B cell (primary cell): ENCODE measurements around the gene ACTMAP. TPM values are rescaled to one million over a fixed set of nuclear protein-coding genes. Genes with fewer than 3 reads are reported as not detected.

ENCODE experiments used
- ATAC-seq: fragments of 200-7000 bp; cut with Tn5 transposase; one replicate; pipeline ENCODE4 v1.10.0; 2021; ENCODE audit warnings: low read depth, mild to moderate bottlenecking, moderate number of reproducible peaks, moderate library complexity
- CTCF ChIA-PET: fragments of 350-600 bp; sonication (Branson Sonifier 250); formaldehyde crosslinking; loops from one replicate; lab custom pipeline; 2021; ENCODE audit warnings: antibody characterized with exemption, inconsistent platforms; lab: Charles Lee
- POLR2A ChIA-PET: fragments of 350-600 bp; sonication (Branson Sonifier 250); formaldehyde crosslinking; loops from one replicate; lab custom pipeline; 2021; ENCODE audit warnings: antibody characterized with exemption; lab: Charles Lee
- DNase-seq: peaks from one replicate; pipeline ENCODE4 v3.0.0; 2013
- H2AFZ ChIP-seq: 2 replicates; pipeline ENCODE4 v1.6.1; 2012; ENCODE audit warnings: mild to moderate bottlenecking, low read depth, low read length; ENCODE audit not compliant: insufficient read depth, poor library complexity, severe bottlenecking
- H3K27ac ChIP-seq, 2 donors: 1 replicate in 1 of 2; 2 replicates in 1 of 2; pipeline ENCODE4 v1.5.1; 2012 to 2013; ENCODE audit warnings: low read length in 2 of 2, mild to moderate bottlenecking in 2 of 2, moderate library complexity in 1 of 2
- H3K27me3 ChIP-seq, 4 experiments: fragments of 200-600 bp in 1 of 4; sonication (generic) in 1 of 4; replicated peaks in 1 of 4; 1 replicate in 2 of 4; 2 replicates in 2 of 4; pipeline versions ENCODE4 v1.6.1 to v1.7.0; 2013 to 2016; ENCODE audit warnings: low read length in 3 of 4, mild to moderate bottlenecking in 2 of 4, mixed read lengths in 1 of 4, moderate library complexity in 1 of 4; ENCODE audit not compliant: insufficient read depth in 4 of 4, control insufficient read depth in 3 of 4; ENCODE audit errors: control extremely low read depth in 1 of 4
- H3K36me3 ChIP-seq, 2 experiments: replicated peaks in 1 of 2; 1 replicate in 1 of 2; 2 replicates in 1 of 2; pipeline versions ENCODE4 v1.6.1 to v1.7.1; 2013; ENCODE audit warnings: low read length in 1 of 2; ENCODE audit not compliant: insufficient read depth in 2 of 2, control insufficient read depth in 1 of 2; ENCODE audit errors: control extremely low read depth in 1 of 2, extremely low read depth in 1 of 2
- H3K4me1 ChIP-seq, 2 donors: fragments of 200-600 bp in 1 of 2; sonication (generic) in 1 of 2; 1 replicate in 1 of 2; 2 replicates in 1 of 2; pipeline versions ENCODE4 v1.5.1 to v1.6.1; 2013 to 2017; ENCODE audit warnings: low read length in 2 of 2; ENCODE audit not compliant: control insufficient read depth in 2 of 2, insufficient read depth in 2 of 2
- H3K4me2 ChIP-seq: replicated peaks from 2 replicates; pipeline ENCODE3; 2012; ENCODE audit warnings: mild to moderate bottlenecking, low read depth, low read length; ENCODE audit not compliant: poor library complexity, severe bottlenecking
- H3K4me3 ChIP-seq, 5 experiments: fragments of 200-600 bp in 1 of 5; sonication (generic) in 1 of 5; 1 replicate in 3 of 5; 2 replicates in 2 of 5; pipeline versions ENCODE4 v1.5.1 to v1.7.0; 2011 to 2016; ENCODE audit warnings: low read length in 4 of 5, mild to moderate bottlenecking in 4 of 5, low read depth in 2 of 5, control low read depth in 1 of 5, moderate library complexity in 1 of 5; ENCODE audit not compliant: insufficient read depth in 1 of 5; ENCODE audit errors: control extremely low read depth in 1 of 5, extremely low read depth in 1 of 5
- H3K79me2 ChIP-seq: fragments of 200-600 bp; sonication (generic); one replicate; pipeline ENCODE4 v1.6.0; 2016; ENCODE audit warnings: low read length; ENCODE audit not compliant: control insufficient read depth, insufficient read depth
- H3K9ac ChIP-seq: fragments of 200-600 bp; sonication (generic); 2 replicates; pipeline ENCODE4 v1.6.1; 2017; ENCODE audit warnings: mild to moderate bottlenecking, low read length, moderate library complexity
- H3K9me3 ChIP-seq, 3 donors: one replicate each; pipeline versions ENCODE4 v1.6.1 to v1.7.1; 2013; ENCODE audit warnings: low read length in 2 of 3; ENCODE audit not compliant: control insufficient read depth in 2 of 3, insufficient read depth in 1 of 3; ENCODE audit errors: control extremely low read depth in 1 of 3
- H4K20me1 ChIP-seq: 2 replicates; pipeline ENCODE4 v1.6.0; 2012; ENCODE audit warnings: mild to moderate bottlenecking, low read length; ENCODE audit not compliant: insufficient read depth, control insufficient read depth, poor library complexity, severe bottlenecking
- H3K27ac Mint-ChIP-seq: one replicate; pipeline ENCODE4 v1.8.0; 2021; ENCODE audit warnings: mixed read lengths
- H3K27me3 Mint-ChIP-seq: one replicate; pipeline ENCODE4 v1.8.0; 2021; ENCODE audit warnings: mixed read lengths
- H3K4me1 Mint-ChIP-seq: one replicate; pipeline ENCODE4 v1.8.0; 2021; ENCODE audit warnings: mixed read lengths
- H3K4me3 Mint-ChIP-seq: one replicate; pipeline ENCODE4 v1.8.0; 2021; ENCODE audit warnings: mixed read lengths
- H3K9me3 Mint-ChIP-seq: one replicate; pipeline ENCODE4 v1.8.0; 2022; ENCODE audit warnings: mixed read lengths; ENCODE audit not compliant: insufficient read depth
- CTCF ChIP-seq: fragments of 200-600 bp; IDR thresholded peaks from one replicate; pipeline ENCODE4 v1.8.0; 2022; ENCODE audit warnings: antibody characterized with exemption, mild to moderate bottlenecking
- EZH2 ChIP-seq: IDR thresholded peaks from 2 replicates; pipeline ENCODE4 v1.6.1; 2012; ENCODE audit warnings: borderline replicate concordance, low read depth, mild to moderate bottlenecking, moderate library complexity, low read length; ENCODE audit not compliant: insufficient read depth, poor library complexity, severe bottlenecking
- WGBS: methylation state at CpG from one replicate; pipeline ENCODE4 v1.1.5; 2013; ENCODE audit warnings: missing lambda C conversion rate; ENCODE audit not compliant: insufficient coverage; 5-methylcytosine and 5-hydroxymethylcytosine counted together
- intact Hi-C: fragments of 100-400 bp; cut with micrococcal nuclease; formaldehyde crosslinking; loops from one replicate; pipeline ENCODE4 v1.10.0; 2022
- polyA plus RNA-seq: library from polyadenylated mRNA; depleted of rRNA; stranded (reverse); fragments of >200 nt; gene quantifications from 2 replicates; pipeline ENCODE4 v1.2.3, GENCODE V29; 2012
- total RNA-seq, 2 donors: library from RNA; stranded (reverse); fragments of 120-200 nt in 1 of 2; gene quantifications; 1 replicate in 1 of 2; 2 replicates in 1 of 2; pipeline versions ENCODE4 v1.2.3 to v1.2.4, GENCODE V29; 2013 to 2022

Gene ACTMAP
- total and polyA plus RNA-seq, 2 donors (not counting 1 experiment from before 2014, with no cell fraction given) = 7.7 to 10.2 TPM

GRCh38 chr19:40791996-40792395, 41.7 kb upstream of the ACTMAP start:
- TF ChIP-seq CTCF (no peak), EZH2 (no peak)
- 68% methylated on average over 3 of the region's 3 CpGs for WGBS
- DNase-seq (no peak), ATAC-seq (no peak)
- ChIA-PET POLR2A (interaction anchor here (1.3 kb wide), 1 partner anchor 13 kb away, joined by 4 read pairs; the partner anchor contains the start of gene RAB4B), CTCF (interaction anchor here (1.0 kb wide), 1 partner anchor 129 kb away, joined by 5 read pairs; no protein-coding TSS in a partner anchor)
- H4K20me1 ChIP-seq = no peaks in the 10 kb centered on the region
- H3K27ac ChIP-seq = peak overlapping the region in 1 of 2 donors; percentile 69
- peak overlapping the region; percentile 20 for H3K4me2 ChIP-seq
- peaks cover 1 to 31% of the 10 kb centered on the region in 2 experiments for H3K36me3 ChIP-seq
- Mint-ChIP-seq H3K27ac (peak overlapping the region; percentile 72), H3K9me3 (no peaks in the 10 kb centered on the region), H3K4me3 (no peak overlapping the region), H3K27me3 (no peaks in the 10 kb centered on the region), H3K4me1 (peaks cover 35% of the 10 kb centered on the region)
- no peak overlapping the region for H3K9ac ChIP-seq
- peaks cover 7% of the 10 kb centered on the region for H3K79me2 ChIP-seq
- H2AFZ ChIP-seq = no peak overlapping the region
- peaks cover 15 to 16% of the 10 kb centered on the region in 2 donors for H3K4me1 ChIP-seq
- no peak overlapping the region for H3K4me3 ChIP-seq
- H3K27me3 ChIP-seq = no peaks in the 10 kb centered on the region
- intact Hi-C loops = no loop called here
- H3K9me3 ChIP-seq = no peaks in the 10 kb centered on the region

- peaks cover 4% of the 10 kb centered on the region for H3K79me2 ChIP-seq
- TF ChIP-seq CTCF (no peak), EZH2 (no peak)
- no peak overlapping the region for H3K4me2 ChIP-seq
- peak overlapping the region; percentile 79 for H3K27ac Mint-ChIP-seq
- H3K27me3 Mint-ChIP-seq = no peaks in the 10 kb centered on the region
- ChIA-PET POLR2A (interaction anchor here (1.3 kb wide), 1 partner anchor 13 kb away, joined by 4 read pairs; the partner anchor contains the start of gene RAB4B), CTCF (interaction anchor here (1.0 kb wide), 1 partner anchor 128 kb away, joined by 5 read pairs; no protein-coding TSS in a partner anchor)
- H3K4me3 Mint-ChIP-seq = no peak overlapping the region
- ATAC-seq = no peak
- H3K9me3 ChIP-seq = no peaks in the 10 kb centered on the region
- DNase-seq = no peak
- no peaks in the 10 kb centered on the region for H3K27me3 ChIP-seq
- H3K9me3 Mint-ChIP-seq = no peaks in the 10 kb centered on the region
- peak overlapping the region in 1 of 2 donors; percentile 69 for H3K27ac ChIP-seq
- H3K36me3 ChIP-seq = peaks cover 1 to 35% of the 10 kb centered on the region in 2 experiments
- peaks cover 10 to 16% of the 10 kb centered on the region in 2 donors for H3K4me1 ChIP-seq
- intact Hi-C loops = no loop called here
- no peak overlapping the region for H3K4me3 ChIP-seq
- H3K9ac ChIP-seq = no peak overlapping the region
- peaks cover 6% of the 10 kb centered on the region for H4K20me1 ChIP-seq
- 76% methylated on average over 7 of the region's 7 CpGs for WGBS
- peaks cover 34% of the 10 kb centered on the region for H3K4me1 Mint-ChIP-seq
- no peak overlapping the region for H2AFZ ChIP-seq
Observed at GRCh38 chr19:40791349-40791748, 41.1 kb upstream of the ACTMAP start.
